LoVo (cell line): ENCODE results near the gene ABHD2.

Experiments
- DNase-seq: peaks from one replicate; pipeline ENCODE4 v3.0.0-alpha.2; 2016; ENCODE audit warnings: low spot score

Gene ABHD2

DNA sequence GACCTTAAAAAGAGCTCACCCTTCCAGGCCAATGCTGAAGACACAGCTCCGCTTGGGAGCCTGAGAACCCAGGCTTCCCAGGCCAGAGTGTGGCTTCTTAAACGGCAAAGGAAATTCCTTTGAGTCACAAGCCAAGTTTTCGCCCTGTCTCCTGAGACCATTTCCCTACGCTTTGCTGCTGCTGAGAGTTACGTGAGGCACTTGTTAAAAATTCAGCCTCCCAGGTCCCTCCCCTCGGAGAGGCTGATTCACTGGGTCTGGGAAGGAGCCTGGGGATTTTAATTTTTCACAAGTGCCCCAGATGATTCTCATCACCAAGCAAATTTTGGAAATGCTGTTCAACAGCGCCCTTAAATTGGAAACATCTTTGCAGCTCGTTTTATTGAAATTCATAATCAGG lies 107.6 kb downstream of the ABHD2 start:
- DNase-seq: no peak

DNA sequence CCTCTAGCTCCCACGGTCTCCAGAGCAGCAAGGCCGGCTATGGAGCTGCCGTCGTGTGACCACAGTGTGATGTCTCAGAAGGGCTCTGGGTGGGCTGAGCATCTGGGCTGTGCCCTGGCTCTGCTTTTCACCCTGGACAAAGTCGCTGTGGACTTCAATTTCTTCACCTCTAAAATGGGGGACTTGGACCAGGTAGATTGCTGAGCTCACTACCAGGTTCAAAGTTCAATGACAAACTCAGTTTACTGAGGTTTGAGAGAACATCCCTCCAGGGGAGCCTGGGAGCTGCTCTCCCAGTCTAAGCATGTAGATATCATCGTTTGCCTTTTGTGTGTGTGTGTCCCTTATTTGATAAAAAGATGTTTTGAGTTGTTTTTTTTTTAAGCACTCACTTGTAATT lies 108.0 kb downstream of the ABHD2 start:
- no peak for DNase-seq

DNA sequence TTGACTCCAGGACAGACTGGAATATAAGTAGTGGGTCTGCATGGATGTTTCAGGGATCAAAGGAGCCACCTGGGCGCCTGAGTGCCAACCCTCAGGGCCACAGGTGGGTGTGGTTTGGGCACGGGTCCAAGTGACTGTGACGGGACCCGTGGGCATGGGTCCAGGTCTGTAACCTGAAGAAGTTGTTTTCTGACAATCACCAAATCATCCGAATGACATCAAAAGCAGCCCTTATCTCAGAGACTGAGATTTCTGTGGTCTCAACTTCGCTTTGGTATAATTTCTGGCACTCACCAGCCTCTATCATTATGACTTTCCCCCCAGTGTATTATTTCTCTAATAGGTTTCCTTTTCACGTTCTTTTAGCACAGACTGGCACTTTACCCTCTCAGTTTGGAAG lies 108.7 kb downstream of the ABHD2 start:
- peak; percentile 50 for DNase-seq

DNA sequence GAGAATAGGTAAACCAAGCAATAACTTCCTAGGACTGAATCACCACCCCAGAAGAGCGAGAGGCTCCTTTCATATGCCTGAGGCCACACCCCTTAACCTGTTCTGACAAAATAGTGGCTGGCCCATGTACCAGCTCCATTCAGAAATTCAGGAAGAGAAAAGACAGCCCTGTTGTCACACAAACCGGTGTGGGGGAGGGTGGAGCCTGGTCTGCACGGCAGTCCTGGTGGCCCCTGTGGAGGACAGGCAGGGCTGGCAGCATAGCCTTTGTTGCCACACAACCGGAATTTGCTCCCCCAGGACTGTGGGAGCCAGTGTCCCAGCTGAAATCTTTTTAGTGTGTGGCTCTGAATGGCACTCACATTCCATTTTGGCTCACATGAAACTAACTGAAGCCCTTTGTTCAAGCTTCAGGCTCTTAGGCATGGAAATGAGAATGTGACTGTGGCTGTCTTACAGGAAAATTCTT lies 109.3 kb downstream of the ABHD2 start:
- peak; percentile 38 for DNase-seq

DNA sequence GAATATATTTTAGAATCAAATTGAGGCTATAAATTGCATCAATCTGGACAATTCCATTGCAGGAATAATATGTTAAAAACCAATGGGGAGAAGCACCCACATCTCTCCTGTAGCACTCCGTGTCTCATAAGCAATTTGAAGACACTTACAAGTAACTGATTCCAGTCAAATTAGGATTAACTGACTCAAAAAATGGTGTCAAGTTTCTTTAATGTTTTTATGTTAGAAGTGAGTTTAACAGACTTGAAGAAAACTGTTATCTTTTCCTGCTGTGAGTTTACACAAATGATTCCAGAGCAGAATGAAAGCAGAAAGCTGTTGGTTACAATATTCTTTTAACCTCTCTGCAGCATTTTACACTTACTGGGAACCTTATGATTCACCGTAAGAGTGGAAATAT lies 109.9 kb downstream of the ABHD2 start:
- DNase-seq: no peak

DNA sequence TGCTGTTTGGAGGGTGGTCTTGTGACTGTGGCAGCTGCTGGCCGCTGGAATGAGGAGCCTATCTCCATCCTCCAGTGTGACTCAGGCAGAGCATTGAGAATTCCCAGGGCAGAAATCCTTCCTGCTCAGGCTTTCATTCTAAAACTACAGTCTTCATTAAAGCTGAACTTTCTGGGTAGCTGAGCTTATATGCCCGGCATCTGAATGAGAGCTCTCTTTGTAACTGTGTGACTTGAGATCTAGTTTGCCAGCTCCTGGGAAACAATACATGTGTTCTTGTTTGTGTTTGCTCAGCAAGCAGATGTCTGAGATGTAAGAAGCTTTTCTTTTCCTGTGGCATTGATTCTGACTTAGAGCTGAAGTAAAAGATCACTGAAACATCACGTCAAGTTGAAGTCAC lies 110.7 kb downstream of the ABHD2 start:
- DNase-seq: no peak

DNA sequence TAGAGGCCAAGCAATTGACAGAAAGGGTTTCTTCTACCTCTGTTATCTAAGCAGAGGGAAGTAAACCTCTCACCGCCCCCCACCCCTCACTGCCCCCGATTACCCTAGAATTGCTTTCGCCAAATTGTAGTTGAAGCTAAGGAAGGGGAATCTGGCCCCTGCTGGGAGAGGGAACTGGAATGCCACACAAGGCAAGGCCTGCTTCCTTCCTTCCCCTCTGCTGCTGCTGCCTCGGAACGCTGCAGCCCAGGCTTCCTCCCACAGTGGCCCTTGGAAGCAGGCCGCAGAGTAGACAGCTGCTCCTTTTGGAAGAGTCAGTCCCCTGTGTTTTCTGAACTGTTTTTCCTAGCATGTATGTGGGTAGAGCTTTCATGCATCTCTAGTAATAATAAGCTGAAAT lies 111.5 kb downstream of the ABHD2 start:
- DNase-seq: no peak

DNA sequence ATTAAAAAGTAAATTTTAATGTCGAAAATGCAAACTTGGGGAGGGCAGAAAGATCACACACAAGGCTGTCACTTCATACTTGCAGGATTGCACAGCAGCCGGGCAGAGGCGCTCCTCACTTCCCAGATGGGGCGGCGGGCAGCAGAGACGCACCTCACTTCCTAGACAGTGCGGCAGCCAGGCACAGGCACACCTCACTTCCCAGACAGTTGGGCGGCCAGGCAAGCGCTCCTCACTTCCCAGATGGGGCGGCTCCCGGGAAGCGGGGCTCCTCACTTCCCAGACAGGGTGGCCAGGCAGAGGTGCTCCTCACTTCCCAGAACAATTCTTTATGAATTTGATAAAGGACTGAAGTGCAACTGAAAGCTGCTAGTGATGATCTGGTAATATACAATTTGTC lies 111.9 kb downstream of the ABHD2 start:
- DNase-seq: no peak

DNA sequence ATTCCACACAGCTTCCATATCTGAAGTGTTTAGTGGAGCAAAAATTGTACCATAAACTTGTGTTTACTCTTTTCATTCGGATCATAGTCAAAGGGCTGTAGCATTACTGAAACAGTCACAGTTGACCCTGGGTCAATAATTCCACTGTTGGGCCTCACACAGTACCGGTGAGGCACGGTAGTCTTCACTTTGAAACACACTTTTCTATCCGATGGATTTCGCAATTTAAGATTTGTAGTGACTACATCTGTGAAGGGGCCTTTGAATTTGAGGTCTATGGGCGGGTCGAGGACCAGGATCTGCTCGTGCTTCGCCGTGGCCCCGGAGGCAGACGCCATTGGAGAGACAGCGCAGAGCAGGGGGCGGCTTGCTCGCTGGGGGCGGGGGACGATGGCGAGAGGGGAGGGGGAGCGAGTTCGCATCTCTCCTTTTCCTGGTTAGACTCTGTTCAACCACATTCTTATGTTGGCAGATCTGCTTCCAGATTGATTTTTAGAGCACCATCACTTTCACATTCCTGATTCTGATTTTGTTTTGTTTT lies 113.3 kb downstream of the ABHD2 start:
- DNase-seq: no peak

DNA sequence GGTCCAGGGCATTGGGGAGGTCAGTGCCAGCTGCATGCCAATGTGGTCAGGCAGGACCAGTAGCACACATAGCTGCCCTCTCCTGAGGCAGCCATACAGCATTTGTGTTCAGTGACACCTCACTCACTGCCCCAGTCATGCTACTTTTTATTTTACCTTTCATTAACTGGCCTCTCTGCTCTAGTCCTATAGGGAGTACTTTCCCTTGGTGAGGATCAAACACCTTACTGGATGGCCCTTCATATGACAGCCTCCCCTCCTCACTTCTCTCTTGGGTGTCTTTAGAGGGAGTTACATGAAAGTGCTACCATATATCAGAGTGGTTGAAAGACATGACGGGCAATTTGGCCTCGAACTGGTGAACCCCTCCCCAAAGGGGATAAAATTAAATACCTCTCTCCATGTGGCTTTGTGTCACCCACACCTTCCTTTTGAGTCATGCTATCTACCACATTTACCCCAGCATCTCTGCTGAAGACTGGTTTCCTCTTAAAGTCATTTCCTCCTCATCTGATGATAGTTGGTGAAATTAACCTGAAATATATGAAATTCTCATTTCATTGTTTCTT lies 115.5 kb downstream of the ABHD2 start:
- no peak for DNase-seq

DNA sequence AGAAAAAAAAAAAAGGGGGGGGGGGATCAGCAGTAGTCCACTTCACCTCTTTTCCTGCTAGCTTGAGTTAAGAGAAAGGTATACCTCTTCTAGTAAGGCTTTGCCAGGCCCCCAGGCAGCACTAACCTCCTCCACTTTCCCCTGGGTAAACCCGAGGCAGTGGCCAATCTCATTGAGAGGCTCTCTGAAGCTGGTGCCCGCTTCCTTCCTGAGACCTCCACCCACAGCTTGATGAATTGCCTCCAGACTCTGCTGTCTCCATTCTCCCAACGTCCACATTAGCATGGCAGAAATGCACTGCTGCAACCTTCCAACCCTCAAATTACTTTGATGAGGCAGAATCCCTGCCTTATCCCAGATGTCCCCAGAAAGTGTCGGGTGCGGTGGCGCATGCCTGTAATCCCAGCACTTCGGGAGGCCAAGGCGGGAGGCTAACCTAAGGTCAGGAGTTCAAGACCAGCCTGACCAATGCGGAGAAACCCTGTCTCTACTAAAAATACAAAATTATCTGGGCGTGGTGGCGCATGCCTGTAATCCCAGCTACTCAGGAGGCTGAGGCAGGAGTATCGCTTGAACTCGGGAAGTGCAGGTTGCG lies 117.8 kb downstream of the ABHD2 start:
- DNase-seq: no peak

DNA sequence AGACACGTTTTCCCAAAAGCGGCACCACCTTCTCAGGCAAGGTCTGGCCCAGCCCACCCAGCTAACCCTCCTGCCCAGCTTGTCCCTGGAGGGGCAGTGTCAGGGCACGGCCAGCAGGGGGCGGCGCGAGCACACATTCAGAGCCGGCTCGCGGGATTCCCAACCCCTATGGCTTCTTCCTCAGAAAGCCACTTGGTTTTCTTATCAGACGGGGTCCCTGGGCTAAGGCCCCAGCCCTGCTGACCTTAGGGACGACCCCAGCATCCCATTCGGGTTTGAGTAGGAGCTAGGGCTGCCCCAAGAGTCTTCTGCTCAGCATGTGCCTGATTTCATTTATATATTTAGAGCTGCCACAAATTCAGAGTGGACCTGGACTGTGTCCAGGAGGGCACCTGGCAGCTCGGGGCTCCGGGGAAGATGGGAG lies 118.7 kb downstream of the ABHD2 start:
- peak; percentile 85 for DNase-seq

DNA sequence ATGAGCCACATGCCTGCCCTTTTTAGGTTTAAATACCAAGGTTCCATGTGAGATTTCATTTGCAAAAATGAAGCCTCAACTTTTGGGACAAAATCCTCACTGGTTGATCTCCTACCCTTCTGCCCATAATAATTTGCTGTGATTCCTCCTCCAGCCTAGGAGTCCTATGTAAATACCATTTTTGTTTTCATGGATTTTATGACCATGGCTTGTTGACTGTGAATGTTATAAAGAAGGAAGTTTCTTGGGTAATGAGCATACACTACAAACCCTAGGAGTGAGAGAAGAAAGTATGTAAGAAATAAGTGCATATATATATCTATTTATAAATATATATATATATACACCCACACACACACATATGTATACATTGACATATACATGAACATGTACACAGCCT lies 120.0 kb downstream of the ABHD2 start:
- DNase-seq: no peak

DNA sequence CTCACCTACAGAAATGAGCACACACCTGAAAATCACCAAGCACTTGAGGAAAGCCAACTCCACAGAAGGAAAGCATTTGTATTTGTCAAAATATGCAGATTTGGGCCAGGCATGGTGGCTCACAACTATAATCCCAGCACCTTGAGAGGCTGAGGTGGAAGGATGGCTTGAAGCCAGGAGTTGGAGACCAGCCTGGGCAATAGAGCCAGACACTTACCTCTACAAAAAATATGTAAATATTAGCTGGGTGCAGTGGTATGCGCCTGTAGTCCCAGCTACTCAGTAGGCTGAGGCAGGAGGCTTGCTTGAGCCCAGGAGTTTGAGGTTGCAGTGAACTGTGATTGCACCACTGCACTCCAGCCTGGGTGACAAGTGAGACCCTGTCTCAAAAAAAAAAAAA lies 120.8 kb downstream of the ABHD2 start:
- DNase-seq: no peak

DNA sequence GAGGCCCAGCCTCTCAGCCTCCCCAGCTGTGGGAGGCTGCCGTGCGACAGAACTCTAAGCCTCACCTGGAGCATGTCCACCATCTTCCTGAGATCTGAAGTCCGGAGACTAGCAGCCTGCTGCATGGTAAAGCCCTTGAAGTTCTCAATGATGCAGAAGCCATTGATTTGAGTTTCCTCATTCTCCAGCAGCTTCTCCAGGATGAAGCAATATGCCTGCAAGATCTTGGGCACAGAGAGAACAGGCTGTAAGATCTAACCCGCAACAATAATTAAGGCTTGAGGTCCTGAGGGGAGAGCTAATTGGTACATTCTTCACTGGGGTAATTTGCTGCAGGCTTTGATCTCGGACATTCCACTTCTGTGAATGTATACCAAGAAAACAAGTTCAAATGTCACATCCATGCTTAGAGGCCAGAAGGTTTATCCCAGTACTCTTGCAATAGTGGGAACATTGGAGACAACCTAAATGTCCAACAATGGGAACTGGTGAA lies 123.5 kb downstream of the ABHD2 start:
- no peak for DNase-seq

DNA sequence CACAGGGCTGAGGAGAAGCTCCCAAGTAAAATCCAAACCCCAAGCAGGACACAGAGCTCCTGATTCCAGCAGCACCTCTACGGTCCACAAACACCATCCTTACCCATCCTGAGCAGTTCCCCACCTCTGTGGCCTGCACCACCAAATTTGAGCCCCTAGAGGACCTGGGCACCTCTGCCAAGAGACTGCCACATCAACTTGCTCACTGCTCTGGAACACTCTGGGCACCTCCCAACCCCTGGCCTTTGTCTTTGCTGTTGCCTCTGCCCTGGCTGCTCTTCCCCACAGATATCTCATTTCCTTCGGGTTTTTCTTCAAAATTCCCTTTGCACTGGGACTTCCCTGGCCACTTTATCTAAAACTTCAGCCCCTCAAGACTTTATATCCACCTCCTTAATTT lies 127.4 kb downstream of the ABHD2 start:
- no peak for DNase-seq

DNA sequence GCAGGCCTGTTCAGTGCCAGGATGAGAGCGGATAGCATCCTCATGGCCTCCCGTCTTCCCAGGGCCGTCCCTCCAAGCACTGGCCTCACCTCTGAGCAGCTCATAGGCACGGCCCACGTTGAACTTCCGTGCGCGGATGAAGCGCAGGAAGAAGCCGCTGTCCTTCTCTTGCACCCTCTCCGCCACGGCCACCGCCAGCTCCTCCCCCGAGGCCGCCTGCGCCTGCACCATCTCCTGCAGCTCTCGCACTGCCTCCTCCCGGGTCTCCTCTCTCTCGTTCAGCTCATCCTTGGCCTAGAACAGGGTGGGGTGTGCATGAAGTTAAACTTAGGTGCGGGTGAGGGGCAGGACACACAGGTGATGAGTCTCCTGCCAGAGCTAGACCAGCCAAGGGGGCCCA lies 128.8 kb downstream of the ABHD2 start:
- no peak for DNase-seq

DNA sequence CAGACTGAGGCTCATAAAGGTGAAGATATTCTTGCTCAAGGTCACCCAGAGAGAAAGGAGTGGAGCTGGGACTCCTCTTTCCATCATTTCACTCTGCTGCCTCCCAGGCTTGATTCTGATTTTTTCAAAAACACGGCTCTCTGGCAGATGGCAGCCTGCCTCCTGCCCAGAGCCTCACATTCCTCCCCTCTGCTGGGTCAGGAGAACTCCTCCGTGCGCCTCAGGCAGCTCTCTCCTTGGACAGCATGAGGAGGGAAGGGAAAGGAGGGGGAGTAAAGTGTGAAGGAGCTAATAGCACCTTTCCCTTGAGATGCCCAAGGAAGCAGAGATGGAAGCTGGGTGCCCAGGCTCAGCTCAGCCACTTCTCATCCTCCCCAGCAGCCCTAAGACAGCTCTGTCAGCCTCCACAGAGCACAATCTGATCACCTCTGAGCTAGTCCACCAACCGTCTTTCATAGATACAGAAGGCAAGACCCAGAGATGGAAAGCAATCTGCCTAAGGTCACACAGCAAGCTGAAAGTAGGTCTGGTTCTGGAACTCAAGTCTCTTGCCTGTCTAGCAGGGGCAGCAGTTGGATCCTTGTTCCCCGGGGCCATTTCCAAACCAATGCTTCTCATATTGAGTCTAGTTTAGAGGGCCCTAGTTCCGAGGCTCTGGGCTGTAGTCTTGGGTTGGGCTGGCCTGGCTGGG lies 129.6 kb downstream of the ABHD2 start:
- DNase-seq: no peak

DNA sequence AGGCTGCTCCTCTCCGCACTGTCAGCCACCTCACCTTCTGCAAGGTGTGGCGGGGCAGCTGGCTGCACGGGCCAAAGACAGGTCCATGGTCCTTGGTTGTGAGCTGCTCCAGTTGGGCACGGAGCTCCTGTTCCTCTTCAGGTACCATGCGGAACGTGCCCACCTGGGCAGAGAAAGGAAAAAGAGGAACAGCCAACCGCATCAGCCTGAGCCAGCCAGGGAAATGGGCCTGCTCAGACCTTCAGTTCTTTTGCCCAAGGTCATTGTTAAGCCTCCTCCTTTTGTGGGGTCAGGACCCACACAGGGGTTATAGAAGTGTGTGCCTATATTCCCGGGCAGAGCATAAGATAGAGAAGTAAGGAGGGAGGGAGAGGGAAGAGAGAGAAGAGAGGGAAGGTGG lies 130.3 kb downstream of the ABHD2 start:
- no peak for DNase-seq

DNA sequence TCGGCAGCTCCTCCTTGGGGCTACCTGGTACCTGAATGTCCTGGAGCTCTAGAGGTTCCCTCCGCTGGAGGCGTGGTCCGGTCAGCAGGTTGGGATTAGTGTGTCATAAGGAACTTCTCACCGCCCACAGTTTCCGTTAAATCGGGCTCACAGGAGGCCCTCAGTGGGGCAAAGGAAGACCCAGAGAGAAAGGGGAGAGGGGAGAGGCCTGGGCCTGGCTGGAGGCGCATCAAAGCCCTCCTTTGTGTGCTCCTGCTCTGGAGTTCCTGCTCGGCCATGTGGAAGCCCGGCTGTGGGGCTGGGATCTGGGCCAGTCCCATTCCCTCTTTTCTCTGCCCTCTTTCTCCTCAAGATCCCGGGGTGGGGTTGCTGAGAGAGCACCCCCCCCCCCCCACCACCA lies 133.3 kb downstream of the ABHD2 start, which contains the start of gene RLBP1:
TSS of gene RLBP1 (minus strand) at position 37 of the 400 bp plus-strand sequence. CDS start 2,604 bp downstream, outside the sequence.
- no peak for DNase-seq

DNA sequence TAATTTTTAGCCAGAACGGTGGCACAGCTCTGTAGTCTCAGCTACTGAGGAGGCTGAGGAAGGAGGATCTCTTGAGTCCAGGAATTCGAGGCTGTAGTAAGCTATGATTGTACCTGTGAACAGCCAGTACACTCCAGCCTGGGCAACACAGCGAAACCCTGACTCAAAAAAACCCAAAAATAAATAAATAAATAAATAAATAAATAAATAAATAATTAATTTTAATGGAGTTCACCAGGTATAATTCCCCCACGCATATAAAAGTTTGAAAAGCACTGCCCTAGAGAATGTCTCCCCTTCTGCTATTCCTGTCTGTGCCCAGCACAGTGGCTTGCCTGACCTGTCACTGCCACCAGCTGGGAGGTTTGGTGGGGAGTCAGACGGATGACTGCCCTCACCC lies 137.3 kb downstream of the ABHD2 start:
- no peak for DNase-seq

DNA sequence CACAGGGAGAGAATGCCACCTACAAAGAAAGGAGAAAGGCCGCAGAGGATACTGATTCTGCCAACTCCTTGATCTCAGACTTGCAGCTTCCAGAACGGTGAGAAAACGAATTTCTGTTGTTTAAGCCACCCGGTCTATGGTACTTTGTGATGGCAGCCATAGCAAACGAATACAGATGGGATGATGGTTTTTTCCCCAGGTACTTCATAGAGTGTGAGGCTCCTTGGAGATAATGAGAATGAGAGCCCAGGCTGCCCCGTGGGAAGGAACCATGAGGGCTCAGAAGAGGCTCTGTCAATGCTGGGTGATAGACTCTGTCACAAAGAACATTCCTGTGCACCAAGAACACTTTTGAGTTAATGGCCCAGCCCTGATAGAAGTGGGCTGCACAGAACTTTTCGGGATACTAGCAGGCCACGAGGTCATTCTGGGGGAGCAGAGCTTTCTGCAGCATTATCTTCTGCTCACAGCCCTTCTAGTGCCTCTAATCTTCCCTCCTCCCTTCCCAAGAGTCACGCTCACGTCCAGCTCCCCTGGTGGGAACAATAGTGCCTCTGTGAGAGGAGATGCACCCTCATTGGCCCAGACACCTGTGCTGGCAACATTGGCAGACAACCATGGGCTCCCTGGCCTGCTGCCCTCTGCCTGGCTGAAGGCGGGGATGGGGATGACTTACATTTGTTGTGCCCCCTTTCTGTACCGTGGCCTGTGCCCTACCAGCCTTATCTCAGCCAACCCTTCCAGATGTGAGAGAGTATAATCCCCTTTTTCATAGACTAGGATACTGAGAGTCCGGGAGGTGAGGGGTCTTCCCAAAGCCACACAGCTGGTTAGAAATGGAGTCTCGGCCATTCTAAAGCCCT lies 138.3 kb downstream of the ABHD2 start:
- no peak for DNase-seq
